ENCODE data around the gene NRAP.

NRAP gene

GRCh38 chr10:113639966-113640365, 23.9 kb downstream of the NRAP start:
- DNase-seq: no peak

- DNase-seq: no peak
These were observed 32.0 kb downstream of the NRAP start for GRCh38 chr10:113631684-113632367.

- no peak for DNase-seq
These were observed 32.8 kb downstream of the NRAP start for GRCh38 chr10:113630929-113631533.

- no peak for DNase-seq
These were observed 35.2 kb downstream of the NRAP start for GRCh38 chr10:113628607-113629153.

DNA sequence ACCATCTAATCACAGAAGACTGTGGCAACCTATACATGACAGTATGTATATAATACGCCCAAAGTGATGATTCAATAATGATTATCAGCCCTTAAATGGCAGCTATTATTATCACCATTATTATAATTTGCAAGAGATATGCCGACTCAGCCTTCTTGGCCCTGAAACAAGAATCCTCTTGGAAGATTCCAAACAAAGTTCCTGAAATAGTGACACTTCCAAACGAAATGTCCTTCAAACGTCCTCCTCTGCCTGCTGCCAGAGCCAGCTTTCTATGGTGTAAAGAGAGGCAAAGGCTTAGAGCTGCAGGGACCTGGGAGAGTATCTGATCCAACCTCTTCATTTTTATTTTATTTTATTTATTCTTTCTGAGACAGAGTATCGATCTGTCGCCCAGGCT, 36.0 kb downstream of the NRAP start:
- no peak for DNase-seq

- DNase-seq: no peak
These were observed 37.0 kb downstream of the NRAP start for GRCh38 chr10:113626809-113627355.

DNA sequence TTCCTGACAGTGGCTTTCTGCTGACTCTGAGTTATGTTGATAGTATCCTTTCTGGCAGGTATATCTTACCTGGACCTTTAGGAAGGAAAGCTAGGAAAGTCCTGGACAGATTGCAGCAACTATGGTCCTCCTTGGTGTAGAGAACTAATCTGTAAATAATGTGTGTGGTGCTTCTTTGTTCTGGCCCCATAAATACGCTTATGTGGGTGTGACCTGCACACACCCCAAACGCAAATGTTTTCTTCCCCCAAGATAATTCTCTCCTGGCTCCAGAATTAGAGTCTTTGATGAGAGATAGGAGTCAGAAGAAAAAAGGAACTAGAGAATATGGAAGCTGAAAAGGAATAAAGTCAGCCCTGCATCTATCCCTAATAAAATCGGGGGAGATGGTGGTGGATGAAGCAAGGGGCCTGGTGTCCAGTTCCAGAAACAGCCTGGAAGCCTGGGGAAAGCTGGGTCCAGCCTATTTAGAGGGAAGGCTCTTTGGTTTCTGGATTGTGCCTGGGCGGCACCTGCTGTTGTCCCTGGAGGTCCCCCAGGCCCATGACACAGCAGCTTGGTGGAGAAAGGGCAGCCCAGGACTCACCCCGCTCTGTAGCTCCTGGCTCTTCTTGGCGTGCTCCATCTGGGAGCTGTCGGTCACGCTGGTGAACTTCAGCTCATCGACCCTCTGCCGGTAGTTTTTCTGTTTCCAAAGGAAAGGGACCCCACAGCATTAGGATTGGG, 38.2 kb downstream of the NRAP start:
- no peak for DNase-seq

DNA sequence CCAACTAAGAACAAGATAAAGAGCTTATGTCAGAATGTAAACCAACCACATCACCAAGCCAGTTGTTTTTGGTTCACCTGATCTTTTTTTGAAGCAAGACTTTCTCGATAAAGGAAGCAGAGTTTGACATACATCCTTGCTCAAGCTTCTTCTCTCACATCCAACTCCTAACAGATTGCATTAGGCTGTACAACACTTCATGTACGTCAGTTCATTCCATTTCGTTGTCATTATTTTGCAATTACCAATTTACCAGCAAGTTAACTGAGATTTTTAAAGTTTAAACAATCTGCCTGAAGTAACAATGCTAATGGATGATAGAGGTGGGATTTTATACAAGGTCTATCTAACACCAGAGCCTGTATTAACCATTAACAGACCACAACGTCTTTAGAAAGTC, 41.0 kb downstream of the NRAP start:
- no peak for DNase-seq

DNA sequence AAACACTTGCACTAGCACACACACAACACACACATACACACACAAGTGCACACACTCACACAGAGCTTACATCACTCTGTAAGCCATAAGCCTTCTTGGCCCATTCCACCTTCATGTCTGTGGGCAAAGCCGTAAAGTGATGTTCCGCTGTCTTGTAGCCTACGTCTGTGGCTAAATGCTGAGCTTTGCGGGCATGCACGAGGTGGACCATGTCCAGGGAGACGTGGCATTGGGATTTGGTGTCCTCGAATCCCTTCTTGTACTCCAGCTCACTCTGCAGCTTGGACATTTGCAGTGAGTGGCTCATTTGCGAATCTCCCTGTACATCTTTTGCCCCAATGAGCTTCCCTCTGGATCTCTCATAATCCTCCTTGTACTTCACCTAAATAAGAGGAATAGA, 42.0 kb downstream of the NRAP start:
- DNase-seq: no peak

GRCh38 chr10:113620936-113621335, 42.9 kb downstream of the NRAP start:
- DNase-seq: no peak

DNA sequence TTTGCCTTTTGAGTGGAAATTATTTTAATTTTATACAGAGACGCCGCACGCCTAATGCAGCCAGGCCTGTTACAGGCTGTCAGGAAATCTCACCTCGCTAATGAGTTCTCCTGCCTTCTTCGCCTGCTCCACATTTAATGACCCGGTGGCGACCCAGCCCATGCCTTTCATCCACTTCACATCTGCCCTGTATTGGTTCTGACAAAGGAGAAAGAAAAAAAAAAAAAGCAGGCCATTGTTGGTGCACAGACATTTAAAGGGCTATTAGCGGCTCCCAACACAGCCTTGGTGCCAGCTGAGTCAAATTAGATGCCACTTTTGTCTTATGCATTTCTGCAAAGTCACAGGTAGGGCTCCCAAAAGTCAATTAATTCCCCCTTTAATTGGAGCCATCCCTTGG, 43.3 kb downstream of the NRAP start:
- no peak for DNase-seq

DNA sequence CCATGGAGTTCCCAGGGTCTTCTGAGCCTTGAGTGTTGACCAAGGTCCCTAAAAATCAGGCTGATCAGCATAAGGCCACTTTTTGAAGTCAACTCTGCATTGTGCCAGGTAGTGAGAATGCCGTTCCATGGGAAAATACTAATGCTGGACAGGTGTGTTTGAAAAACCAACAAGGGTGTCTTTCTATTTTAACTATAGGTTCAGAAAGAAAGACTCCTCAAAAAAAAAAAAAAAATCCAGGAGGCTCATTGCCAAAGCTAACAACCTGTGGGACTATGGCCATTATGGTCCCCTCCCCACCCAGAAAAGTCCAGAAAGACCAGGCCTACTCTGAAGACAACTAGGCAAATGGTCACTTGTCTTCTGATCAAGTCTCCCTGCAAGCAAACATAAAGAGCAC, 44.4 kb downstream of the NRAP start:
- no peak for DNase-seq

- no peak for DNase-seq
These were observed 45.5 kb downstream of the NRAP start for GRCh38 chr10:113618338-113618737.

GRCh38 chr10:113617086-113617485, 46.8 kb downstream of the NRAP start:
- no peak for DNase-seq

- DNase-seq: no peak
These were observed 47.4 kb downstream of the NRAP start for GRCh38 chr10:113616244-113617074.

DNA sequence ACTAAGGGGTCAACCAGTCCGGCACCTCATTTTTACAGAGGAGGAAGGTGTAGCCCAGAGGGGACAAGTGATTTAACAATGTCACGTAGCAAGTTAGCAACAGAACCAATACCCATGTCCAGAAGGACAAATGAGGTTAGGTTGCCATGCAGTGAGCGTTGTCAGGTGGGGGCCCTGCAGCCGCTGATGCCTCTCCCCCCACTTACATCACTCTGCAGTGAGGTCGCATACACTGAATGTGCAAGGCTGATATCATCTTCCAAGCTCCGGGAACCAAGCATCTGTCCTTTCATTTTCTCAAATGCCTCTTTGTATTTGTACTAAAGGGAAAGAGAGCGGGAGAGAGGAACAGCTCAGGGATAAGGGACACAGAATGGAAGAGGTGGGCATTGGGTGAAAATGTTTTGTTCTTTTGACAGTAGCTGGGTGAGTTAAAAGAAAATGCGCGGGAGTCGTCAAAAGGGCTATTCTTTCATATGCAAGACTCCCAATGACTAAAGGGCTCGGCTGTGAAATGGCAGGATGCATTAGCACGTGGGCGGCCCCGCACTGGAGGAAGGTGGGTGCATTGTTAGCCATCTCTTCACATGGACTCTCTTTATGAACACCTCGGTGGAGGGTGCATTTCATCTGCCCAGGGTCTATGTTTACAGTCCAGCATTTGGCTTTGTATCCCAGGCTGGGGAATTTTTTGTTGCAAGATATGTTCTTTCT, 49.7 kb downstream of the NRAP start:
- DNase-seq: no peak

DNA sequence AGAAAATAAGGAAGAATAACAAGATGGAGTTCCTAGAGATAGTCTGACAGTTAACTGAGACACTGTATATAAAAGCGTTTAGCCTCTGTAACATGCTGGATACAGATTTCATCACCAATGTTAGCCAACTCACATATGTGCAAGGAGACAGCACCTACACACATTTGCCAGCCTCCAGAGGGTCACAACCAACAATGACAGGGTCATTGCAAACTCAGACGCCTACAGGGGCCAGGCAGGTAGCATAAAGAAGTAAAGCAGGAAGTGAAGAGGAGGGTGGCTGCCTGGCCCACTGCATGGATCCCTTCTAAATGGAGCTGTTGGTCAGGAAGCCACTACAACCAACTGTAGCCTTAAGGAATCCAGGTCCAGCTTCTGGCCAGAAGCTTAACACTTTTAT, 50.4 kb downstream of the NRAP start:
- no peak for DNase-seq

DNA sequence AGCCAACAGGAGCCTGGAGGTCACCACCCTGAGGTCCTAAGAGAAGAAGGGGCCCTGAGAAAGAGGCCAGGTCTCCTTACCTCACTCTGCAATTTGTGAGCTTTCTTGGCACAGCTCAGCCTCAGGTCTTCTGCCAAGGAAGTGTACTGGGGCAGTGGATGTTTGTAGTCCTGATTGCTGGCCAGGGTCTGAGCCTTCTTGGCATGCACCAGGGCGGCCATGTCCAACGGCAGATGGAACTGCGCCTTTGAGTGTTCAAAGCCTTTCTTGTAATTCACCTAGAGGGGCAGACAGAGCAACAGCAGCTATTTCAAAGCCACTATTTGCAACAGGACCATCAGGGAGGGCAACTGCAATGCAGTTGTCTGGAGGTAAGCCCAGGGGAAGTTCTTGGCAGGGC, 51.7 kb downstream of the NRAP start:
- DNase-seq: no peak

DNA sequence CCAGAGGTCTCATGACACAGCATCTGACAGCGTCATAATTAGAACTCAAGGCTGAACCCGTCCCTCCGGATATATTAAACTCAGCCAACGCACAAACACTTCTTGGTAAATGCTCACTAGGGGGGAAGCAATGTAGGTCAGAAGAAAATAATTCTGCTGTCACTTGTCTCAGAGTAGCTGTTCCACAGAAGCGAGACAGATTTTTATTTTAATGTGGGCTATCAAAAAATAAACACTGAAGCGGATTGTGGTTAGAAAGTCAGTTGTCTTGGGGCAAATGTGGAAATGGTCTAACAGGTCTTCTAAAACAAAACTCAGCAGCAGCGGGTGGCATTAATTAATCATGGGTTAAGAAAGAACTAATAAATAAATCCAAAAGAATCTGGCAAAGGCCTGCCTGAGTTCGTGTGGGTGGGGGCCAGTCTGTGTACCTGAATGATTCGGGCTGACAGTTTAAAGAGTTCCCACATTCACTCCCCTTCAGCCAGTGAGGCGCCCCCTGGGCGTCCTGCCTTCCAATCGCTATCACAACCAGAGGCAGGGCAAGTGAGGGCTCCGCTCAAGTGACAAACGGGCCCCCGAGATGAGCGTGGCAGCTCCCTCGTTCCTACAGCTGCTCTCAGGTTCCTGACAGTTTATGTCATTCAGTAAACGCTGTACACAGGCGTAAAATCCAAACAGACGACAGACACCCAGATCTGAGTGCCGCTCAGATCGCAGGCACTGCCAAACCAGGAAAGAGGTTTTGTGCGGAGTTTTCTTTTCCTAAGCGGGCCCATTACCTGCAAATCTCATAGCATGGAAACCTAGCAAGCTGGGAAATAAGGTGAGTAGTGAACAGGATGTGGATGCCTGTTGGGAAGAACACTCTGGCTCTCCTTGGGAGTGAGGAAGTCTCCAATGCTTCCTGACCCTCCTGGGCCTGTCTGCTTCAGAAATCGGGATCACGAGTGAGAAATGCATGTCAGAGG, 52.9 kb downstream of the NRAP start:
- no peak for DNase-seq

GRCh38 chr10:113609704-113610108, 54.1 kb downstream of the NRAP start:
- DNase-seq: no peak

Measured in stimulated activated CD4-positive, alpha-beta T cell treated with anti-CD3 and anti-CD28 coated beads, Interleukin-2, amount 100 ng/mL, for 24 hours (primary cell).